GM19099 (cell line): ENCODE measurements around the gene ADAM15.

Experiments used
- POLR2A ChIP-seq: IDR thresholded peaks from 3 replicates; pipeline ENCODE4 v1.6.1; 2011; ENCODE audit warnings: low read depth; ENCODE audit not compliant: insufficient read length; ENCODE audit errors: extremely low read depth

Gene ADAM15

GRCh38 chr1:155069551-155070157 is 18.5 kb downstream of the ADAM15 start:
- TF ChIP-seq POLR2A: no peak

- no peak for TF ChIP-seq POLR2A
Measured at GRCh38 chr1:155070158-155070621, 19.1 kb downstream of the ADAM15 start.

DNA sequence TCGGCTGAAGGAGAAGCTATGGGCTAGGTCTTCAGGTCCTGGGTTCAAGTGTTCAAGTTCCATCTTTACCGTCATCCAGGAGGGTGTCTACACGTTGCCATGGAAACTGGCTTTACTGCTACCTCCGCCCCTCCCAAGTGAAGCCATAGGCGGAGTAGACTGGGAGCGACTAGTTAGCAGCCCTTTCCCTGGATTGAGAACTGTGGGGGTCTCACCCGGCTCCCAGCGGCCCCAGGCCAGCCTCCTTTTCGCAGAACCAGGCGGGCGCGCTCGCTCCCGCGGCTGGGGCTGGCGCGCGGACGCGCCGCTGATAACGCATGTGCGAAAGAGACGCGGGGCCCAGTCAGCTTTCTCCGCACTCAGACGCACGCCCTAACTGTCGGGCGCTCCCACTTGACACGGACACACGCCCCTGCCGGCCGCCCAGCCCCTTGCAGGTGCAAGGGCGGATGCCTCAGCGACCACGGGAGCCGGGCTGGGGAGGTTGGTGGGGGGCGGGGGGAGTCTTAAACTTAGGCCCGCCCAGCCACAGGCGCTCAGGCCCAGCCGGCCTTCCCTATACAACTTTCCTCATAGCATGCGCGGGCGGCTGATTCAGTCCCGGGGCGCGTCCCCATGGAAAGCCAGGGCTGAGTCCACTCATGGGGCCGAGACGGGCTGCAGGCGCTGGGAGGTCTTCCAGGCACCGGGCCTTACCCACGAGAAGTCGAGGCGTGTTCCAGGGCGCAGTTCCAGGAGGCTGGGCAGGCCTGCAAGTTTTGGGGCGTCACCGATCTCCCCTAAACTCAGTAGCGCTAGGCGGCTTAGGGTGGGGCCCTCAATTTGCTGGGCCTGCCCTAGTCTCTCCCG is 19.8 kb downstream of the ADAM15 start:
- TF ChIP-seq POLR2A: no peak

DNA sequence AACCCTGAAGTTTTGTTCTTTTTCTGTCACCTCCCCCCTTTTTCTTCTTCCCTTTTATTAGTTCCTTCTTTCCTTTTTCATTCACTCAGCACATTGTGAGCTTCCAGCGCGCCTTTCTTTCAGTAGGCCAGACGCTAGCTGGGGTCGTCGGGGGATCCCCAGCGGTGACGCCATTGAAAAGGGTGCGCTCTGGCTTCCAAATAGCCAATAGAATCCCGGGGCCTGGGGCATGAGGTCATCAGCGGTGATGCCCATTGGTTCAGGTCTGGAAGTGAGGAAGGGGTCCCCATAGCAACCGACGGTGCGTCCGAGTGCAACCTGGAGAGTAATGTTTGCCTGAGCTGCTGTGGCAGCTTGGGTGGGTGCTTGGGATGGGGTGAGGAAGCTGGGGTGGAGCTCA is 20.6 kb downstream of the ADAM15 start:
- no peak for TF ChIP-seq POLR2A

GRCh38 chr1:155072531-155073289 is 21.6 kb downstream of the ADAM15 start:
- no peak for TF ChIP-seq POLR2A

GRCh38 chr1:155073377-155074242 is 22.5 kb downstream of the ADAM15 start:
- no peak for TF ChIP-seq POLR2A

GRCh38 chr1:155075535-155075934 is 24.4 kb downstream of the ADAM15 start:
- TF ChIP-seq POLR2A: no peak

DNA sequence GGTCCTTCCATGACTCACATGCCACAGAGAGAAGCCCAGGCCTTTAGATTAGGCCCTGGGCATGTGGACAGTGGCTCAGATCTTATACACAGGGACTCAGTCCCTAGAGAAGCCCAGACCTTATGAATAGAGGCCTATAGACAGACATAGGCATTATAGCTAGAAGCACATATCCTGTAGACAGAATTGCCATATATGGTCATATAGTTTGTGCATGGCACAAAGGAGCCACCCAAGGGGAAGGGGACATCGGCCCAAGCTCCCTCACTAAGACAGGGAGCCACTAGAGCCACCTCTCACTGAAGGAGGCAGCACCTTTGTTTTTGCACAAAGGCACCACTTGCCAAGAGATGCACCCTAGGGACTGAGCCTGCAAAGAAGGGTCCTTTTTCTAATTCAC is 25.3 kb downstream of the ADAM15 start:
- TF ChIP-seq POLR2A: no peak

- no peak for TF ChIP-seq POLR2A
Measured at GRCh38 chr1:155077346-155077745, 26.2 kb downstream of the ADAM15 start.

DNA sequence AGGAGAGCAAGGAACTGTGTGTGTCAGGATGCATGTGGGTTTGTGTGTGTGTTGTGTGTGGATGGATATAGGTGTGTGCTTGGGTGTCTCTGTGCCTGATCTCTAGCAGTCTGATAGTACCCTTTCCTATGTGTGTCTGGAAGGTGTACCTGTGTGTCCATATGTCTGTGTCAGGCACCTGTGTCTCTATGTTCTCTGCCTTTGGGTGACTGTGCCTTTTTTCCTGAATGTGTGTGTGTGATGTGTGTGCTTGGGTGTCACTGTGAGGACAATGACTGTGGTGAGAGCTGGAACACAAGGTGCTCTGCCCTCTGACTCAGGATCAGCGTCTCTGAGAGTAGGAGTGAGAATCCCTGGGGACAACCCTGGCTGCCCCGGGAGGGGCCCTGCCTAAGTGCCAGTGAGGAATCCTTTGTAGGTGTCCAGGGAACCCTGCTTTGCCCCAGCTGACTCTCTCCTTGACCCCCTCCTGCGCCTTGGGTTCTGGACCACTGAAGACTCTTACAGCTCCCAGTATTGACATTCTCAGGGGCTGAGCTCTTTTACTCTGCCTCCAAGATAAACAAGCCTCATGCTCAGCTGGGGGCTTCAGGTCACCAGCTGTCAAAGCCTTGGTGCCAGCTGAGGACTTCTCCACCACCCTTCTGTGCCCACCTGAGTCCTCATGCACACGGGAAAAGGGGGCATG is 26.8 kb downstream of the ADAM15 start:
- TF ChIP-seq POLR2A: no peak

- no peak for TF ChIP-seq POLR2A
Measured at GRCh38 chr1:155078469-155079209, 27.5 kb downstream of the ADAM15 start, which contains the start of gene EFNA3. Gene EFNA3 (plus strand): TSS chr1:155078837. CDS start chr1:155078942, 105 bp downstream.

- TF ChIP-seq POLR2A: no peak
Measured at GRCh38 chr1:155079210-155079486, 28.0 kb downstream of the ADAM15 start.

- TF ChIP-seq POLR2A: no peak
Measured at GRCh38 chr1:155079487-155080311, 28.6 kb downstream of the ADAM15 start.
